GM21619 (cell line): Measurements from ENCODE around the gene PDZD2.
"Not testable (repeated sequence)": the region's sequence is repeated elsewhere in the genome, so short reads cannot be mapped to it uniquely, and the experiment has no call there.

Experiments used
- ATAC-seq: cut with Tn5 transposase; IDR thresholded peaks from one replicate; pipeline ENCODE4 v1.9.1; 2021; ENCODE audit not compliant: unreplicated experiment

The PDZD2 gene

DNA sequence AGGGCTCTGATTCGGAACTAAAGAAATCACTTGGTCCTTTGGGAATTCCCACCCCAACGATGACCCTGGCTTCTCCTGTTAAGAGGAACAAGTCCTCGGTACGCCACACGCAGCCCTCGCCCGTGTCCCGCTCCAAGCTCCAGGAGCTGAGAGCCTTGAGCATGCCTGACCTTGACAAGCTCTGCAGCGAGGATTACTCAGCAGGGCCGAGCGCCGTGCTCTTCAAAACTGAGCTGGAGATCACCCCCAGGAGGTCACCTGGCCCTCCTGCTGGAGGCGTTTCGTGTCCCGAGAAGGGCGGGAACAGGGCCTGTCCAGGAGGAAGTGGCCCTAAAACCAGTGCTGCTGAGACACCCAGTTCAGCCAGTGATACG is 451.8 kb downstream of the PDZD2 start:
- no peak for ATAC-seq

DNA sequence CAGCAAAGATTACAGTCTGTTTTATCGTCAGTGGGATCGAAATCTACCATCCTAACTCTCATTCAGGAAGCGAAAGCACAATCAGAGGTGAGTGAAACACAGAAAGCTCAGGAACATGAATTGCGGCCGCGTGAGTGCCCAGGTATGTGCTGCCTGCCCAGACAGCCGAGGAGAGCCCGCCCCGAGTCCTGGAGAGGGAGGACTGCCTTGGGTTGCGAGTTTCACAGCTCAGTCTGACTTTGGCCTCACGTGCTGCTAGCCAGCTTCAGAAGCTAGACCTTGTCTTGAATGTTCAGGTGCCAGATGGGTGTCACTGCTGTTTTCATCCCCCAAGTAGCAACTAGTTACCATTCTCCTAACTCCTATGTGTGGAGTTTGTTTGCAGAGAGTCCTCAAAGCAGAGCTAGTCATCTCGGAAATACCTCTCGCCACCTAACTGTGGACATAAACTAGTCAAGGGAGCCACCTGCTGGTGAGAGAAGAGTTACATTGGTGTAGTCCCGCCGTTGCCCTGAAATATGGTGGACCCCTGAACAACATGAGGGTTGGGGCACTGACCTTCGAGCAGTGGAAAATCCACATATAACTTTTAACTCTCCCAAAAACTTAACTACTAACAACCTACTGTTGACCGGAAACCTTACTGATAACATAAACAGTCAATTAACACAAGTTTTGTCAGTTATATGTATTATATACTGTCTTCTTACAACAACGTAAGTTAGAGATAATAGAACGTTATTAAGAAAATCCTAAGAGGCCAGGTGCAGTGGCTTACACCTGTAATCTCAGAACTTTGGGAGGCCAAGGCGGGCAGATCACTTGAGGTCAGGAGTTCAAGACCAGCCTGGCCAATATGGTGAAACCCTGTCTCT is 454.2 kb downstream of the PDZD2 start:
- peak; percentile 94 for ATAC-seq

DNA sequence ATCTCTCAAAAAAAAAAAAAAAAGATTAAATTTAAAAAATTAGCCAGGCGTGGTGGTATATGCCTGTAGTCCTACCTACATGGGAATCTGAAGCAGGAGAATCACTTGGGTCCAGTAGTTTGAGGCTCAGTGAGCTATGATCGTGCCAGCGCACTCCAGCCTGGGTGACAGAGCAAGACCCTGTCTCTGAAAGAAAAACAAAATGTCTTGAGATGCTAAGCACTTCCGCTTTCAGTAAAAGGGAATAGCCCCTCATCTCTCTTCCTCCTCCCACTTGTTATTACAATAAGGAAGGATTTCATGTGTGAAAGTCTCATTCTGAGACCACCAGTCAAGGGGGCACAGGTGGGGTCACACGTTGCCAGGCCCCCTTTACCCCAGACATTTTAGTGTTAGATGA is 455.8 kb downstream of the PDZD2 start:
- ATAC-seq, result no peak

DNA sequence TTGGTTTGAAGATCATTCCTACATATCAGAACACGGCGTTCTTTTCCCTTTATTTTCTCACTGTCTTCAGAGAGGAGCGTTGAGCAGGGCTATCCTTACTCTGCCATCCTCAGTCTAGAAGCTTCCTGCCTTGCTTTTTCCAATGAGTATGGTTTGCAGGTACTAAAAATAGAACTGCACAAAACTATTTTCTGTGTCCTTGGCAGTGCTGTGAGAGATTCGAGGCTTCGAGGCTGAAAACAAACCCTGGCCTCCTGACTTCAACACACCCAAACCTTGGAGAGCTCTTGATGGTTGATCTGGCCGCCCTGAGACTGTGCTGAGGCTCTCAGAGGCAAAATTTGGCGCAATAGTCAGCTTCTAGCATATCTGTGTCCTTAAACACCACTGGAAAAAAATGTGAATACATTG is 456.3 kb downstream of the PDZD2 start:
- no peak for ATAC-seq

DNA sequence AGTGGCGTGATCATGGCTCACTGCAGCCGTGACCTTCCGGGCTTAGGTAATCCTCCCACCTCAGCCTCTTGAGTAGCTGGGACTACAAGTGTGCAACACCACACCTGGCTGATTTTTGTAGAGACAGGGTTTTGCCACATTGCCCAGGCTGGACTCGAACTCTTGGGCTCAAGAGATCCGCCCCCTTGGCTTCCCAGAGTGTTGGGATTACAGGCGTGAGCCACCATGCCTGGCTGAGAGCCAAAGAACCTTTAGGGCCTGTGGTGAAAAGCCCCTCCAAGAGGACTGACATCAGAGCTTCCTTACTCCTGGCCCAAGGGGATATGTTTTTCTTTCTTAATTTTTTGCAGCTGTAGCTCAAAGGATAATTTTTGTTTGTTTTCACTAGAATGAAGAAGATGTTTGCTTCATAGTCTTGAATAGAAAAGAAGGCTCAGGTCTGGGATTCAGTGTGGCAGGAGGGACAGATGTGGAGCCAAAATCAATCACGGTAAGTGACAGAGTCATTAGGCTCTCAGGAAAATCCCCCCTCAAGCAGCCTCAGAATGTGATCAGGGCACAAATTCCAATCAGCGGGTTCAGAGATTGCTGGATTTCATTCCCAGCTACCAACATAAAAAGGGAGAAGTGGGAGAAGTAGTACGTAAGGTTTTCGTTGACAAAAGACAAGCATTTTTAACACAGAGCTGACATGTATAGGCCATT is 458.1 kb downstream of the PDZD2 start:
- ATAC-seq, result no peak

DNA sequence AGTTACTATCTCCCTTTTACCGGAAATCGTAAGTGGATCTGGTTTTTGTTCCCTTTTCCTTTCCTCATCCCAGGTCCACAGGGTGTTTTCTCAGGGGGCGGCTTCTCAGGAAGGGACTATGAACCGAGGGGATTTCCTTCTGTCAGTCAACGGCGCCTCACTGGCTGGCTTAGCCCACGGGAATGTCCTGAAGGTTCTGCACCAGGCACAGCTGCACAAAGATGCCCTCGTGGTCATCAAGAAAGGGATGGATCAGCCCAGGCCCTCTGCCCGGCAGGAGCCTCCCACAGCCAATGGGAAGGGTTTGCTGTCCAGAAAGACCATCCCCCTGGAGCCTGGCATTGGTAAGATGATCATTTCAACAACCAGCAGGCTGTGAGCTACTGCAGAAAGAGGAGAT is 459.4 kb downstream of the PDZD2 start:
- ATAC-seq, result no peak

DNA sequence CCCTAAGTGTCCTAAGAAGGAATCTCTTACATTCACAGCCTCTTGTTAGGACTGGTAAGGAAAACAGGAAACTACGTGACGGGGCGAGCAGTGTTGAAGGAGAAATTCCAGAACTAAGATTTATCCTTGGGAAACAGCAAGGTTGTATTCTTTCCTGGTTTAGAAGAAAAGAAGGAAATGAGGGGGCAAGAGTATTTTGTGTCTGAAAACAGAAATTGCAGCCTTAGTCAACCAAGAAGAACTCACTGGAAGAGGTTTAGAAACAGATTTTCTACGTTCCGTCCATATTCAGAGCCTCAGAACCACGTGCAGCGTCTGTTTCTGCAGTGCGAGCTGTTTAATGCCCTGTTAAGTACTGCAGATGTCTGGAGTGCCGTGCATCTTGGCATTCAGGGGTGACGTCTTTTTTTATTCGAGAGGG is 460.0 kb downstream of the PDZD2 start:
- ATAC-seq, result no peak

DNA sequence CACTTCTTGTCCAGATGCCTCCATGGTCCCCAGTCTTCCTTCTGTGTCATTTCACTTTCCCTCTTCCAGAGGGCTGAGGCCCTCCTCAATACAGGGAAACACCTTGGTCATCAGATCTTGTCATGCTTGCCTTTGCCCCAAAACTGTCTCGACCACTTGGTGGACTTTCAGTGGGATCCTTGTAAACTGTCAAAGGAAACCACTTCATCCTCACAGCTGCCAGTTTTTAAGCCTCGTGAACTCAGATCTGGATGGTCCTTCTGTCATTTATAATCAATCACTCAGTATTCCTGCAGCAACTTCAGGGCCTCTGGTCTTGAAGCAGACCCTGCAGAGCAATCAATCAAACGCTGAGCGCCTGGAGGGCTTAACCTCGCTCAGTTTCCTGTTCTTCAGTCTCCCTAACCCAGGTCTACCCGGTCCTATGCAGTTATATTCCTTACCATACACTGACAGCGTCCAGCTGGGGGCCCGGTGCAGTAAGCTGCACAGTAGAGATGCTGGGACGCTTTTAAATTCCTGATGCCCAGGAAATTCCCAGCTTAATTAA is 460.6 kb downstream of the PDZD2 start:
- no peak for ATAC-seq

DNA sequence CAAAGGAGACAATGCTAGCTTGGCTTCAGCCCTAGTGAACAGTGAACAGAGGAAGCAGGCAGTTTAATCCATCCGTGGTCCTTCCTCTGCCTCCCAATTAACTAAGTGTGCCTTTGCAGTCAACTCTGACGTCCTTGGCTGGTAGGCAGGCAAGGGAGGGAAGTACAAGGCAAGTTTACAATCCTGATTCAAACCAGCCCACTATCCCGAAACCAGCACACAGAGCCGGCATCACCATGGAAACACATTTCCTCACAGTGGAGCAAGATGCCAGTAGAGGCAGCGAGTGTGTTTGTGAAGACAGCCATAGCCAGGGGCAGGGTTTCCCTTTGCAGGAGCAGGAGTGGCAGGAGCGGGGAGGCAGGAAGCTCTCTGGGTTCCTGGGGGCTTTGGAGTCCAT is 461.3 kb downstream of the PDZD2 start:
- no peak for ATAC-seq

DNA sequence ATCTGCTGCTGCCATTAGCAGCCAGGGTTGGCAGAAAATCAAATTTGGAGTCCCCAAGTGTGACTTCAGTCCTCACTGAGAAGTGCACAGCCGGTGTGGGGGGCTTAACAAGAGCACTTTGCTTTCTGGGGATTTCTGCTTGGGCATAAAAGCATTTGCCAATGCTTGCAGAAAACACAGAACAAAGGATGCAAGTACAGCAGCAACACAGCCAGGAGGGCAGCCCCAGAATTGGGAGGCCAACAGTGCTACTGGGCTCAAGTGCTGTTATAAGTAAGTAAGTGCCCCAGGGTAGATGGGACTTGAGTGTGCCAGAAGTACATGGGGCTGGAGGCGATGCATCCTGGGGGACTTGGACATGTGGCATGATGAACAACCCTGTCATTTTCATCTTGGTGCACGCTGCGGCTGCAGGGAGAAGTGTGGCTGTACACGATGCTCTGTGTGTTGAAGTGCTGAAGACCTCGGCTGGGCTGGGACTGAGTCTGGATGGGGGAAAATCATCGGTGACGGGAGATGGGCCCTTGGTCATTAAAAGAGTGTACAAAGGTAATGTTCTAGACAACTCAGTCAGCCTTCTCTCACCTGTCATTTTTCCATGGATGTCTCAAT is 461.9 kb downstream of the PDZD2 start:
- no peak for ATAC-seq

DNA sequence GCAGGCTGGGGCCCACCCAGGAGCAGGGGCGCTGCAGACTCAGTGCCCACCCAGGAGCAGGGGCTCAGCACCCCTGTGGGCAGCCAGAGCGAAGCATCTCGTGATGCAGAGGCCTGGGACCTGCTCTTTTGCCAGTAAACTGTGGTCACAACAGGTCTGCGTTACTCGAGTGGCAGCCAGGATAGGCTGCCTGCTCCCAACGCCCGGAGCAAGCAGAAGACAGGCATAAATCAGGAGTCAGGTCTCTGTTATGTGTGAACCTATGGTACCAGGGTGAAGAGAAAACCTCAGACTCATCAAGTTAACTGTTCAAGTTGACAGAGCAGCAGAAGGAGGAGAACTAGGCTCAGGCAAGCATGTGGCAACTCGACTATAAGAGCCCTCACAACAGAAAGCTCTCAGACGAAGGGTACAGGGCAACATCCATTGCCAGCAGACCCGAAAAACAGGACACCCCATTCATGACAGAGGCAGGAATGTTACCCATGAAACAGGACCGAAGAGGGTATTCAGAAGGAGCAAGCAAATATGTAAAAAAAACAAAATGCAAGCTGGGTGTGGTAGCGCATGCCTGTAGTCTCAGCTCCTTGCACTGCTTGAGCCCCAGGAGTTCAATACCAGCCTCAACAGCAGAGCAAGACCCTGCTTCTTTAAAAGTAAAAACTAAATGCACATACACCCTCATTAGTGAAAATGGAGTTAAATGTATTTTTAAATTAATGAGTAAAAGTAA is 463.5 kb downstream of the PDZD2 start:
- ATAC-seq, result no peak

DNA sequence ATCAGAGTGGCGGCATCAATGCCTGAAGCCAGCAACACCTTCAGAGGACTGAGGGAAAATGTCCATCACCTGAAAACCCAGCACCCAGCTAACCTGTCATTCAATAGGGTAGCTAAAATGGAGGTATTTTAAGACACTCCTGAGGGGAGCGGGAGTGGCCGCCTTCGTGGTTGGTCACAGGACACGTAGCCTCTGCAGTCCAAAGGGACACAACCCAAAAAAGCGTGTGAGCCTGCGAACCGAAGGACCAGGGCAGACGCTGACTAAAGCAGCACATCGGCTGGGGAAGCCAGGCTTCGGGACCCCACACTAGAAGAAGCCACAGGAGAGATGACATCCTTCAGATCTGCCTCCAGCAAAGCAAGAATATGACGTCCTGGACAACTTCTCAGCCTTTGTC is 464.6 kb downstream of the PDZD2 start:
- ATAC-seq, result no peak

DNA sequence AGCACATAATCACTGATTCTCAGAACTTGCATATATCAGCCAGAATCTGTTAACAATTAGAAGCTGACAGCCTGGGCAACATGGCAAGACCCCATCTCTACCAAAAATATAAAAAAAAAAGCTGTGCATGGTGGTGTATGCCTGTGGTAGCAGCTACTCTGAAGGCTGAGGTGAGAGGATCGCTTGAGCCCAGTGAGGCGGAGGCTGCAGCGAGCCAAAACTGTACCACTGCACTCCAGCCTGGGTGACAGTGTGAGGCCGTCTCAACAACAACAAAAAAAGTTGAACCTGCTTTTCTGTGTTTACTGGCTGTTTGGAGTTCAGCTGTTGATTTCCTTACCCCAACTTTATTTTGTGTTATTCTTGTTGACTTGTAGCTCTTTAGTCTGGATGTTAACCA is 468.4 kb downstream of the PDZD2 start:
- ATAC-seq, result no peak

DNA sequence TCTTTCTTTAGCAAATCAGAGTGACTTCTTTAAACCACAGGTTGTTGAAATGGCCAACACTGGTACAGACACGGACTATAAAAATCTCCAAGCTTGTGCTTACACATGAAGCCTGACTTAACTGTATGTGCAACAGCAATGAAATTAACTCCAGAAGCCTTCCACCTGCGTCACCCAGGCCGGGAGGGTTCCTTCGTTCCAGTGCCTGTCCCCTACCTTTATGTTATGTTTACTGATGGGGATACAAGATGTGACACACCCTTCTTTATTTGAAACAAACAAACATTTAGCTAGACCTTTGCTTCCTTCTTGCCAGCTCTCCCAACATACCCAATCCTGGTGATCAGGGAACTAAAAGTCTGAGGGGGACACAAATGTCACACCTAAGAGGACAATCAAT is 469.2 kb downstream of the PDZD2 start:
- no peak for ATAC-seq

DNA sequence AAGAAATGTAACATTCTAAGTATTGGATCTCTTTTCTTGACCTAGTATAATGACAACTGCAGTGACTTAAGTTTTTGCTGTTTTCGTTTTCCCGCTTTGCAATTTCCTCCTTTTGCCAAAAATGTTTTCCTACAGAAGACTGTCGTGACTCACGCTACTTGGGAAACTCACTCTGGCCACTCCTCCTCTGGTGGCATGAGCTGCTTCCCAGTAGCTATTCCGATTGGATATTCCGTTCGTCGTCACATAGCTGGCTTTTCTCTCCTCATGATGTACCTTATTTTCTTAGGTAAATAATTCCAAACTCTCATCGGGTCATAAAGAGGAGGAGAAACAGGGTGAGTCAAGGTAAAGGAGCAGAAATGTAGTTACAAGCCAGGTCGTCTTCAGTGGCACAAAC is 470.3 kb downstream of the PDZD2 start:
- no peak for ATAC-seq

DNA sequence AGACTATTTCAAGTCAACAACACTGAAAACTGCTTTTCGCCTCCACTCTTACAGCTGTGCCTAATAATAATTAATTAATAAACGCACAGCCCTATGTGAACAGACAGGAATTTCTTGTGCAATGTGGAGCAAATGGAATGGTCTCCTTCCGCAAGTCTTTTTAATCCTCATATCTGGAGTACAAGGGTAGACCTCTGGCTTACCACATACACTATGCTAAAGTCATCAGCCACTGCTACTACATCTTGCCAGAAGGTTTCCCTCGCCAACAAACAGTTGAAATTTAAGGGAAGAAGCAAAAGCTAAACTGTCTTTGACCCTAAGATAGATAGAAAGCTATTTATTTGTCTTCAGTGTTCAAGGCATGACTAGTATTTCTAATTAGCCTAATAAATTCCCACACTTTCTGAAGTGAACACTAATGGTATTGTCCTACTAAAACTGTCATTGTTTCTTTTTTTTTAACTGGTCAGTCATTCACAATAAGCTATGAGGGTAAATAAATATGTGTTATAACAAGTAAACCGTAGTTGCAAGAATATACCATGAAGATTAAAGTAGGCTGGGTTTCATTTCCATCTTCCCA is 471.3 kb downstream of the PDZD2 start:
- ATAC-seq, result no peak

DNA sequence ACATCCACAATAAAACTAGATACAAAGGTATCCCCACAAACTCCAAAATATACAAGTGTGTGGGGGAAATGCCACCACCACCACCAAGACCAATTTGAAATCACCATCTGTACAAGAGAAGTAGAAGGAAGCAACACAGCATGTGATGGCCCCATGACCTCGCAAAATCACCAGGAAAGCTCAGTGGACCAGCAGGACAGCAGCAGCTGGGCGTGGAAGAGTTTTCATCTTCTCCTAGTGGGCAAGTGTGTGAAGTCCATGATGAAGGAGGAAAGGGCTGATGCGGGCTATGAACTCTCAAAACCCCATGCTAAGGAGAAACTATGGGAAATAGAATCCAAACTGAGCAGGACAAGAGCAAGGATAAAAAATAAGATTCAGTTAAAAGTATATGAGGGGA is 477.1 kb downstream of the PDZD2 start:
- ATAC-seq, result no peak

DNA sequence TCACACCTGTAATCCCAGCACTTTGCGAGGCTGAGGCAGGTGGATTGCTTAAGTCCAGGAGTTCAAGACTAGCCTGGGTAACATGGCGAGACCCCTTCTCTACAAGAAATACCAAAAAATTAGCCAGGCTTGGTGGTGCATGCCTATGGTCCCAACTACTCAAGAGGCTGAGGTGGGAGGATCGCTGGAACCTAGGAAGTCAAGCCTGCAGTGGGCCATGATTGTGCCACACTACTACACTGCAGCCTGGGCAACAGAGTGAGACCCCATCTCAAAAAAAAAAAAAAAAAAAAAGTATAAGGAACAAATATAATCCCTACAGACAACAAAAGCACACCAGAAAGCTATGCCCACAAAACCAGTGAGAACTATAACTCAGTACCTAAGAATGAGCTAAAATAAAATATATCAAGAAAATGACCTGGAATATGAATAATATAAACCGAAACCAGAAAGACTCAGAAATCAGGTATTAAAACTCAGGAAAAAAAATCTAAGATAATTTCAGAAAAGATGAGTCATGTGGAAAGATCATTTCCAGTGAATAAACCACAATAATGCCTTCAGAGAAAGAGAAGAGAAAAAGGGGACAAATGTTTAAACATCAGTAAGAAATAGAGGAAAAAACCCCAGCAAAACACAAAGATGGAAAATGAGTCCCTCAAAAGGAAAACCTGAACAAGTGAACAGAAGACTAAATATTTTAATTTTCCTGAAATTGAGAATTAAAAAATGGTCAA is 477.8 kb downstream of the PDZD2 start:
- no peak for ATAC-seq

DNA sequence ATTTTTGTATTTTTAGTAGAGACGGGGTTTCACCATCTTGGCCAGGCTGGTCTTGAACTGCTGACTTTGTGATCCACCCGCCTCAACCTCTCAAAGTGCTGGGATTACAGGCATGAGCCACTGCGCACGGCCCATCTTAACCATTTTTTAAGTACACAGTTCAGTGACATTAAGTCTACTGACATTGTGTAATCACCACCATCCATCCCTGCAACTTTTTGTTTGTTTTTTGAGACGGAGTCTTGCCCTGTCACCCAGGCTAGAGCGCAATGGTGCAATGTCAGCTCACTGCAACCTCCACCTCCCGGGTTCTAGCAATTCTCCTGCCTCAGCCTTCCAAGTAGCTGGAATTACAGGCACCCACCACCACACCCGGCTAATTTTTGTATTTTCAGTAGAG is 480.0 kb downstream of the PDZD2 start:
- ATAC-seq, result not testable (repeated sequence)
